GM12878 (cell line): ENCODE measurements around the gene HERPUD1. TPM values are rescaled to one million over a fixed set of nuclear protein-coding genes. Genes with fewer than 3 reads are reported as not detected.

Experiments
- CHD1 ChIP-seq: IDR thresholded peaks from 2 replicates; pipeline ENCODE4 v1.6.1; 2012; ENCODE audit warnings: low read depth, low read length, improper control_type of control experiment
- CREB1 ChIP-seq: IDR thresholded peaks from 2 replicates; pipeline ENCODE4 v1.6.1; 2012; ENCODE audit warnings: low read depth, mild to moderate bottlenecking, inconsistent platforms
- E2F8 ChIP-seq: fragments of 450-650 bp; IDR thresholded peaks from 2 replicates; pipeline ENCODE4 v1.6.1; 2018; ENCODE audit warnings: mild to moderate bottlenecking, low read depth, moderate library complexity; ENCODE audit not compliant: partially characterized antibody
- EZH2 ChIP-seq: IDR thresholded peaks from 2 replicates; pipeline ENCODE4 v1.6.1; 2012; ENCODE audit warnings: low read depth, mild to moderate bottlenecking, control low read depth, inconsistent platforms, low read length, borderline replicate concordance; ENCODE audit not compliant: control insufficient read depth
- HDGF ChIP-seq: fragments of 450-650 bp; IDR thresholded peaks from 2 replicates; pipeline ENCODE4 v1.6.1; 2016; ENCODE audit warnings: antibody characterized with exemption
- IRF5 ChIP-seq: fragments of 450-650 bp; IDR thresholded peaks from 2 replicates; pipeline ENCODE4 v1.6.1; 2017; ENCODE audit warnings: borderline replicate concordance
- NFIC ChIP-seq: IDR thresholded peaks from 2 replicates; pipeline ENCODE4 v1.6.1; 2012; ENCODE audit warnings: low read depth, mild to moderate bottlenecking, inconsistent platforms, low read length, moderate library complexity
- RAD21 ChIP-seq: IDR thresholded peaks from 2 replicates; pipeline ENCODE4 v1.6.1; 2011; ENCODE audit warnings: mild to moderate bottlenecking, low read depth, low read length, moderate library complexity; ENCODE audit not compliant: insufficient read depth
- SMAD1 ChIP-seq: fragments of 450-650 bp; IDR thresholded peaks from 2 replicates; pipeline ENCODE4 v1.6.1; 2018; ENCODE audit warnings: mild to moderate bottlenecking, low read depth; ENCODE audit not compliant: partially characterized antibody
- SPI1 ChIP-seq: IDR thresholded peaks from 2 replicates; pipeline ENCODE4 v1.6.1; 2011; ENCODE audit warnings: low read depth, mild to moderate bottlenecking, low read length, moderate library complexity, borderline replicate concordance; ENCODE audit not compliant: insufficient read depth
- STAT3 ChIP-seq: IDR thresholded peaks from 2 replicates; pipeline ENCODE4 v1.6.1; 2011; ENCODE audit warnings: low read depth, low read length, improper control_type of control experiment
- SUZ12 ChIP-seq: fragments of 200-600 bp; sonication (generic); IDR thresholded peaks from one replicate; pipeline ENCODE4 v1.6.1; 2018; ENCODE audit warnings: antibody characterized with exemption, mild to moderate bottlenecking; ENCODE audit not compliant: unreplicated experiment
- TAF1 ChIP-seq: IDR thresholded peaks from 2 replicates; pipeline ENCODE4 v1.6.1; 2011; ENCODE audit warnings: mild to moderate bottlenecking, low read depth, low read length, borderline replicate concordance
- USF2 ChIP-seq: IDR thresholded peaks from 2 replicates; pipeline ENCODE4 v1.6.1; 2011; ENCODE audit warnings: low read depth, low read length, improper control_type of control experiment, borderline replicate concordance
- ZBED1 ChIP-seq: IDR thresholded peaks from 2 replicates; pipeline ENCODE4 v1.6.1; 2016; ENCODE audit warnings: borderline replicate concordance
- ZBTB11 ChIP-seq: fragments of 450-650 bp; formaldehyde crosslinking; IDR thresholded peaks from 2 replicates; pipeline ENCODE4 v1.5.0; 2022; ENCODE audit warnings: mild to moderate bottlenecking, missing genetic modification characterization
- ZBTB33 ChIP-seq: fragments of 450-650 bp; IDR thresholded peaks from 2 replicates; pipeline ENCODE4 v1.6.1; 2017; ENCODE audit warnings: mild to moderate bottlenecking
- ZNF207 ChIP-seq: fragments of 450-650 bp; IDR thresholded peaks from 2 replicates; pipeline ENCODE4 v1.6.1; 2014; ENCODE audit warnings: antibody characterized with exemption, mild to moderate bottlenecking, borderline replicate concordance
- ZSCAN29 ChIP-seq: fragments of 450-650 bp; IDR thresholded peaks from 2 replicates; pipeline ENCODE4 v1.6.1; 2017; ENCODE audit warnings: mild to moderate bottlenecking, moderate library complexity
- polyA plus RNA-seq, 11 experiments: library from polyadenylated mRNA; depleted of rRNA in 4 of 11; unstranded in 6 of 11; stranded (reverse) in 5 of 11; fragments of >200 nt; fragmentation: Nextera tagmentation in 4 of 11; fragmentation: Illumina TruSeq in 1 of 11; extraction: Ambion mirVana in 4 of 11; extraction: Trizol in 1 of 11; gene quantifications; 1 replicate in 1 of 11; 2 replicates in 10 of 11; pipeline versions ENCODE4 v1.2.1 to v1.2.3, GENCODE V29; 2011 to 2016; ENCODE audit warnings: inconsistent platforms in 2 of 11, missing spikeins in 2 of 11, low read depth in 1 of 11
- total RNA-seq, 4 experiments: library from RNA; depleted of rRNA in 3 of 4; stranded (reverse); fragments of >200 nt in 3 of 4; fragmentation: Illumina TruSeq in 1 of 4; extraction: Trizol in 1 of 4; gene quantifications; 2 replicates each; pipeline versions ENCODE4 v1.2.1 to v1.2.3, GENCODE V29; 2013 to 2021

The HERPUD1 gene
- total and polyA plus RNA-seq, 10 of the 15 experiments (the other 5 are each of a cell fraction or from before 2014, with no cell fraction given): 32.6 to 212 (median 122) TPM

GRCh38 chr16:56916571-56917403 is 15.2 kb upstream of the HERPUD1 start (continued):
- no peak for TF ChIP-seq ZBTB11 (CRISPR knock-in tag)
- TF ChIP-seq SUZ12: no peak
- TF ChIP-seq CHD1: no peak
- TF ChIP-seq ZBTB33: no peak
- no peak for TF ChIP-seq SMAD1
- peak; percentile 87 for TF ChIP-seq ZBED1
- 0 out of 2 replicates have a peak, but pooled peaks have one; percentile 90 for TF ChIP-seq STAT3
- peak; percentile 59 for TF ChIP-seq CREB1
- no peak for TF ChIP-seq ZNF207
- TF ChIP-seq HDGF: no peak
- TF ChIP-seq RAD21: 0 out of 2 replicates have a peak, but pooled peaks have one; percentile 2
- peak; percentile 91 for TF ChIP-seq SPI1
- no peak for TF ChIP-seq IRF5
- no peak for TF ChIP-seq EZH2
- TF ChIP-seq E2F8: no peak
- TF ChIP-seq NFIC: peak; percentile 94
- TF ChIP-seq TAF1: no peak
- no peak for TF ChIP-seq ZSCAN29
- TF ChIP-seq USF2: no peak
